ENCODE measurements around the gene FOSL1. TPM values are rescaled to one million over a fixed set of nuclear protein-coding genes. Genes with fewer than 3 reads are reported as not detected.

Gene FOSL1
- total RNA-seq, 1 experiment from 2014 or later: 33.7 TPM

DNA sequence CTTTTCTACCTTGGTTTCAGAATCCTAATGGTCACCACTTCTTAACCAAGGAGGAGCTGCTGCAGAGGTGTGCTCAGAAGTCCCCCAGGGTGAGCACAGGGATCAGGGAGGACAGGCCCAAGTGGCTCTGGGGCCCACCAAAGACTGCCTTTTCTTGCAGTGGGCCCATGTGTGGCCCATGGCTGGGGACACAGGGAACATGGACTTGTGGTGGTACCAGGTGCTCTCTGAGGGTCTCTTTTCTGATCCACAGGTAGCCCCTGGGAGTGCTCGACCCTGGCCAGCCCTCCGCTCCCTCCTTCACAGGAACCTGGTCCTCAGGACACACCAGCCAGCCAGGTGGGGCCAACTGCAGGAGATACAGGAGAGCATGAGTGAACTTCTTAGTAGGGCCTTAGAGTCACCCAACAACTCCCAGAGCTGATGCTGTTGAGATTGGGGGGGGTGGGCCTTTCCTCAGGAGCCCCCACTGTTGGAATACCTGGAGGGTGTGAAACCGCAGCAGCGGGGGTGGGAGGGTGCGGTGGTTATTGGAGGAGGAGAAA, 37.9 kb downstream of the FOSL1 start:
- no peak overlapping the region for H3K23ac ChIP-seq (ENCODE audit: insufficient read length, low read depth, low read length)
- no peak overlapping the region for H3K56ac ChIP-seq (ENCODE audit: insufficient read length, low read depth, low read length)
- no peak overlapping the region for H3K4me2 ChIP-seq (ENCODE audit: insufficient read depth, insufficient read length, low read length)
- no peaks in the 10 kb centered on the region; the same call in 1 of the 2 replicates for H3K79me2 ChIP-seq (ENCODE audit: insufficient read depth, low read length)
- H4K91ac ChIP-seq (ENCODE audit: insufficient read length, low read depth, low read length): no peak overlapping the region
- no peaks in the 10 kb centered on the region for H3K9me3 ChIP-seq (ENCODE audit: control insufficient read depth, low read depth, low read length)
- peak; percentile 15 for DNase-seq
- Mint-ChIP-seq H3K27ac (no peak overlapping the region), H3K4me1 (peaks cover 21 to 24% of the 10 kb centered on the region in 2 experiments), H3K27me3 (ENCODE audit: low read depth) (peaks cover under 1% of the 10 kb centered on the region; the same call in 1 of the 2 replicates), H3K36me3 (ENCODE audit: insufficient read depth in 1 of 3, low read depth in 3 of 3) (peaks cover 24 to 41% (median 40%) of the 10 kb centered on the region in 3 experiments; a peak in 6 of 7 replicates), H3K9me3 (peaks cover 0 to 3% of the 10 kb centered on the region in 2 experiments; a peak in 1 of 5 replicates), H3K4me3 (peak overlapping the region; percentile 50 to 78; a peak in 4 of 5 replicates)
- no peak overlapping the region for H2AFZ ChIP-seq (ENCODE audit: low read length)
- peaks cover 2% of the 10 kb centered on the region for H4K20me1 ChIP-seq (ENCODE audit: control insufficient read depth, insufficient read depth, insufficient read length)
- H3K79me1 ChIP-seq (ENCODE audit: insufficient read depth, low read depth, low read length, poor library complexity, severe bottlenecking): no peaks in the 10 kb centered on the region
- H4K5ac ChIP-seq (ENCODE audit: insufficient read length, low read depth, low read length): no peak overlapping the region
- H2BK20ac ChIP-seq (ENCODE audit: low read depth, low read length, poor library complexity, severe bottlenecking): no peak overlapping the region
- H2BK120ac ChIP-seq (ENCODE audit: low read depth, low read length, poor library complexity, severe bottlenecking): no peak overlapping the region
- H3K23me2 ChIP-seq (ENCODE audit: insufficient read length, low read depth, low read length, poor library complexity, severe bottlenecking): peaks cover 19% of the 10 kb centered on the region
- TF ChIP-seq, protein P1, sequence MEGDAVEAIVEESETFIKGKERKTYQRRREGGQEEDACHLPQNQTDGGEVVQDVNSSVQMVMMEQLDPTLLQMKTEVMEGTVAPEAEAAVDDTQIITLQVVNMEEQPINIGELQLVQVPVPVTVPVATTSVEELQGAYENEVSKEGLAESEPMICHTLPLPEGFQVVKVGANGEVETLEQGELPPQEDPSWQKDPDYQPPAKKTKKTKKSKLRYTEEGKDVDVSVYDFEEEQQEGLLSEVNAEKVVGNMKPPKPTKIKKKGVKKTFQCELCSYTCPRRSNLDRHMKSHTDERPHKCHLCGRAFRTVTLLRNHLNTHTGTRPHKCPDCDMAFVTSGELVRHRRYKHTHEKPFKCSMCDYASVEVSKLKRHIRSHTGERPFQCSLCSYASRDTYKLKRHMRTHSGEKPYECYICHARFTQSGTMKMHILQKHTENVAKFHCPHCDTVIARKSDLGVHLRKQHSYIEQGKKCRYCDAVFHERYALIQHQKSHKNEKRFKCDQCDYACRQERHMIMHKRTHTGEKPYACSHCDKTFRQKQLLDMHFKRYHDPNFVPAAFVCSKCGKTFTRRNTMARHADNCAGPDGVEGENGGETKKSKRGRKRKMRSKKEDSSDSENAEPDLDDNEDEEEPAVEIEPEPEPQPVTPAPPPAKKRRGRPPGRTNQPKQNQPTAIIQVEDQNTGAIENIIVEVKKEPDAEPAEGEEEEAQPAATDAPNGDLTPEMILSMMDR (conservative IDR thresholded peaks at IDR 0.05): no peak
- no peaks in the 10 kb centered on the region for H3K4me1 ChIP-seq (ENCODE audit: insufficient read depth, low read length)
- H3K4ac ChIP-seq (ENCODE audit: low read depth, low read length): no peak overlapping the region
- H3K18ac ChIP-seq (ENCODE audit: insufficient read length, low read depth, low read length): no peak overlapping the region
- H3K9ac ChIP-seq (ENCODE audit: extremely low read depth, insufficient read length, low read length): no peak overlapping the region
- no peak overlapping the region for H2BK12ac ChIP-seq (ENCODE audit: insufficient read length, low read depth, low read length)
- WGBS (ENCODE audit: extremely low coverage, insufficient read length, low lambda C conversion rate): no CpG with 5 or more reads among the region's 5 CpGs
- no peak overlapping the region for H3K27ac ChIP-seq (ENCODE audit: insufficient read length, low read depth, low read length)
- no peak overlapping the region for H2BK5ac ChIP-seq (ENCODE audit: insufficient read length, low read length)
- no peaks in the 10 kb centered on the region for H3K27me3 ChIP-seq (ENCODE audit: insufficient read depth, low read length)
- no peak overlapping the region for H2AK5ac ChIP-seq (ENCODE audit: insufficient read length, low read length)
- no peak overlapping the region for H3T11ph ChIP-seq (ENCODE audit: low read length)
- H3K14ac ChIP-seq (ENCODE audit: insufficient read depth, low read length): no peak overlapping the region
- no peak overlapping the region for H2BK15ac ChIP-seq (ENCODE audit: low read depth, low read length)
- H4K8ac ChIP-seq (replicated peaks; ENCODE audit: insufficient read length, low read depth, low read length): no peak overlapping the region

All from H9 (cell line).